HepG2 (cell line): ENCODE measurements around the gene SPATA21. TPM values are rescaled to one million over a fixed set of nuclear protein-coding genes. Genes with fewer than 3 reads are reported as not detected.

Source experiments
- CBX5 ChIP-seq: sonication (generic); formaldehyde crosslinking; IDR thresholded peaks from 2 replicates; pipeline ENCODE4 v1.4.0; 2020; ENCODE audit warnings: missing genetic modification reagents, borderline replicate concordance
- DMAP1 ChIP-seq: IDR thresholded peaks from 2 replicates; pipeline ENCODE4 v1.6.1; 2016
- FOXA1 ChIP-seq, 2 experiments: fragments of 450-650 bp in 1 of 2; sonication (generic) in 1 of 2; formaldehyde crosslinking in 1 of 2; IDR thresholded peaks; 2 replicates each; pipeline versions ENCODE4 v1.4.0 to v1.6.1; 2016 to 2020; ENCODE audit warnings: missing genetic modification reagents in 1 of 2
- GABPA ChIP-seq, 2 experiments: IDR thresholded peaks; 2 replicates each; pipeline ENCODE4 v1.6.1; 2011 to 2016; ENCODE audit warnings: low read depth in 2 of 2, low read length in 1 of 2, missing biosample characterization in 1 of 2, missing genetic modification characterization in 1 of 2
- GATAD2A ChIP-seq: IDR thresholded peaks from 2 replicates; pipeline ENCODE4 v1.6.1; 2016
- GMEB1 ChIP-seq: sonication (generic); formaldehyde crosslinking; IDR thresholded peaks from 2 replicates; pipeline ENCODE4 v1.5.1; 2020; ENCODE audit warnings: missing genetic modification reagents, mild to moderate bottlenecking, borderline replicate concordance
- GTF2F1 ChIP-seq: fragments of 150-350 bp; IDR thresholded peaks from 2 replicates; pipeline ENCODE4 v1.6.1; 2014; ENCODE audit warnings: low read length
- HOXA5 ChIP-seq: sonication (generic); formaldehyde crosslinking; IDR thresholded peaks from 2 replicates; pipeline ENCODE4 v1.4.0; 2020; ENCODE audit warnings: missing genetic modification reagents
- IRF9 ChIP-seq: sonication (generic); formaldehyde crosslinking; IDR thresholded peaks from 2 replicates; pipeline ENCODE4 v1.8.0; 2022; ENCODE audit warnings: missing genetic modification reagents, mild to moderate bottlenecking, borderline replicate concordance
- MEIS2 ChIP-seq: sonication (generic); formaldehyde crosslinking; IDR thresholded peaks from 2 replicates; pipeline ENCODE4 v1.9.0; 2021; ENCODE audit warnings: mild to moderate bottlenecking, missing genetic modification reagents
- SP5 ChIP-seq: IDR thresholded peaks from 2 replicates; pipeline ENCODE4 v1.6.1; 2016; ENCODE audit warnings: low read depth, borderline replicate concordance
- STAT5B ChIP-seq: sonication (generic); formaldehyde crosslinking; IDR thresholded peaks from 2 replicates; pipeline ENCODE4 v1.4.0; 2020; ENCODE audit warnings: missing genetic modification reagents
- TCF7 ChIP-seq: sonication (generic); IDR thresholded peaks from 2 replicates; pipeline ENCODE4 v1.6.1; 2016; ENCODE audit warnings: antibody characterized with exemption, low read depth
- ZBTB2 ChIP-seq: sonication (generic); formaldehyde crosslinking; IDR thresholded peaks from 2 replicates; pipeline ENCODE4 v1.8.0; 2022; ENCODE audit warnings: low read depth, missing genetic modification reagents
- ZNF260 ChIP-seq: sonication (generic); formaldehyde crosslinking; IDR thresholded peaks from 2 replicates; pipeline ENCODE4 v1.4.0; 2020; ENCODE audit warnings: missing genetic modification reagents, low read depth, mild to moderate bottlenecking, borderline replicate concordance
- ZNF329 ChIP-seq: sonication (generic); formaldehyde crosslinking; IDR thresholded peaks from 2 replicates; pipeline ENCODE4 v1.9.0; 2021; ENCODE audit warnings: low read depth, mild to moderate bottlenecking, missing genetic modification reagents
- ZNF33B ChIP-seq: sonication (generic); formaldehyde crosslinking; IDR thresholded peaks from 2 replicates; pipeline ENCODE4 v1.5.1; 2020; ENCODE audit warnings: mild to moderate bottlenecking, missing genetic modification reagents
- ZNF83 ChIP-seq: sonication (generic); formaldehyde crosslinking; IDR thresholded peaks from 2 replicates; pipeline ENCODE4 v1.4.0; 2020; ENCODE audit warnings: missing genetic modification reagents, mild to moderate bottlenecking, borderline replicate concordance
- ZSCAN31 ChIP-seq: sonication (generic); formaldehyde crosslinking; IDR thresholded peaks from 2 replicates; pipeline ENCODE4 v1.5.0; 2020; ENCODE audit warnings: low read depth, mild to moderate bottlenecking, missing genetic modification reagents
- polyA plus RNA-seq, 8 experiments: library from polyadenylated mRNA; depleted of rRNA in 3 of 8; stranded (reverse) in 7 of 8; unstranded in 1 of 8; fragments of >200 nt; fragmentation: Illumina TruSeq in 4 of 8; extraction: Trizol in 4 of 8; gene quantifications; 2 replicates each; pipeline versions ENCODE4 v1.2.1 to v1.2.3, GENCODE V29; 2011 to 2016; ENCODE audit warnings: low read depth in 4 of 8, missing spikeins in 1 of 8, mixed read lengths in 1 of 8; ENCODE audit not compliant: insufficient read depth in 1 of 8
- total RNA-seq, 5 experiments: library from RNA; depleted of rRNA; stranded (reverse); fragments of >200 nt; fragmentation: Illumina TruSeq; extraction: Trizol; gene quantifications; 2 replicates each; pipeline ENCODE4 v1.2.3, GENCODE V29; 2016; ENCODE audit warnings: low read depth in 1 of 5
- TF ChIP-seq, protein P1 (sequence below): sonication (generic); formaldehyde crosslinking; IDR thresholded peaks from 2 replicates; pipeline ENCODE4 v1.5.1; 2020; ENCODE audit warnings: mild to moderate bottlenecking, missing genetic modification reagents, borderline replicate concordance

SPATA21 gene
- total and polyA plus RNA-seq, 2 of the 13 experiments (the other 11 are each of a cell fraction or from before 2014, with no cell fraction given): 0.80 to 1.4 TPM

DNA sequence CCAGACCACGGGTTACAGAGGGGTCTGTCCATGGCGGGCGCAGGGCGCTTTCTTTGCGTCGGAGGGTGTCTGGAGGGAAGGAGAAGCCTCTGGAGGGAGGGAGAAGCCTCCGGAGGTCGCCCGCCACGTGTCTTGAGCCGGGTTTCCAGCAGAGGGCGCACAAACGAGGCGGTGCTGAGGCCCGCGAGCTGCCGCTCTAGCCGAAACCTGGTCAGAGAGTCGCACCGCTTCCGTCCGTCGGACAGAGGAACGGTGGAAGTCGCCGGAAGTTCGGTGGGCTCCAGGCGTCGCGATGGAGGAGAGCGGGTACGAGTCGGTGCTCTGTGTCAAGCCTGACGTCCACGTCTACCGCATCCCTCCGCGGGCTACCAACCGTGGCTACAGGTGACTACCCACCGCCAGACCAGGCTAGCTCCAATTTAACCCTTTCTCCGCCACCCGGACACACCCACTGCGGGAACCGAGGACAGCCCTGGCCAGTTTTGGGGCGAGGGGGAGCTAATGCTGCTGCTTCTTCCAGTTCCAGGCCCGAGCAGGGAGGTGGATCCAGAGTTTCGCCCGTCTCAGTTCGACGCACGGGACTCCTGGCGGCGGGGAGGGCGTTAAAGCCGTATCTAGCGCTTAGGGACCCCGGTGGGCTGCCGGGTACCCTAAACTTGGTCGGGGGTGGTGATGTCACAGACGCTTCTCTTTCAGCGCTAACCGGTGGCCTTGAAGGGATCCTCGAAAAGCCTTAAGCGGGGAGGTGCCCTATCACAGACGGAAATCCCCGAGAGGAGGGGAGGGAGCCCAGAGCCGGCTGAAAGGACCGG, 3.5 kb upstream of the SPATA21 start, which contains the start of gene NECAP2 (continued):
- TF ChIP-seq FOXA1 (IDR thresholded peaks at IDR 0.05): no peak
- peak; percentile 46 for TF ChIP-seq FOXA1 (CRISPR knock-in tag; IDR thresholded peaks at IDR 0.05)
- peak; percentile 75; the same call in 1 of the 2 replicates for TF ChIP-seq ZNF83 (CRISPR knock-in tag)
- TF ChIP-seq TCF7: no peak
- peak; percentile 82 for TF ChIP-seq GATAD2A (CRISPR knock-in tag)
- TF ChIP-seq ZBTB2 (CRISPR knock-in tag): peak; percentile 46
- peak; percentile 40; the same call in 1 of the 2 replicates for TF ChIP-seq MEIS2
- peak; percentile 92 for TF ChIP-seq HOXA5
- no peak for TF ChIP-seq ZNF260 (CRISPR knock-in tag)
- TF ChIP-seq SP5 (CRISPR knock-in tag): peak; percentile 50; the same call in 1 of the 2 replicates
- TF ChIP-seq IRF9 (CRISPR knock-in tag): peak; percentile 89
- TF ChIP-seq GMEB1: peak; percentile 70; the same call in 1 of the 2 replicates
- peak; percentile 91 for TF ChIP-seq DMAP1 (CRISPR knock-in tag)
- peak; percentile 51; the same call in 1 of the 2 replicates for TF ChIP-seq ZNF329 (CRISPR knock-in tag)
- peak; percentile 97 for TF ChIP-seq ZSCAN31 (CRISPR knock-in tag)
- TF ChIP-seq CBX5 (CRISPR knock-in tag): peak; percentile 95
- TF ChIP-seq ZNF33B (CRISPR knock-in tag): no peak
- TF ChIP-seq GTF2F1: no peak
- no peak for TF ChIP-seq STAT5B (CRISPR knock-in tag)
- peak; percentile 94 for TF ChIP-seq GABPA (IDR thresholded peaks at IDR 0.05; ENCODE audit: low read depth, low read length)
- TF ChIP-seq GABPA (CRISPR knock-in tag; IDR thresholded peaks at IDR 0.05; ENCODE audit: low read depth): peak; percentile 97
- TF ChIP-seq, protein P1, sequence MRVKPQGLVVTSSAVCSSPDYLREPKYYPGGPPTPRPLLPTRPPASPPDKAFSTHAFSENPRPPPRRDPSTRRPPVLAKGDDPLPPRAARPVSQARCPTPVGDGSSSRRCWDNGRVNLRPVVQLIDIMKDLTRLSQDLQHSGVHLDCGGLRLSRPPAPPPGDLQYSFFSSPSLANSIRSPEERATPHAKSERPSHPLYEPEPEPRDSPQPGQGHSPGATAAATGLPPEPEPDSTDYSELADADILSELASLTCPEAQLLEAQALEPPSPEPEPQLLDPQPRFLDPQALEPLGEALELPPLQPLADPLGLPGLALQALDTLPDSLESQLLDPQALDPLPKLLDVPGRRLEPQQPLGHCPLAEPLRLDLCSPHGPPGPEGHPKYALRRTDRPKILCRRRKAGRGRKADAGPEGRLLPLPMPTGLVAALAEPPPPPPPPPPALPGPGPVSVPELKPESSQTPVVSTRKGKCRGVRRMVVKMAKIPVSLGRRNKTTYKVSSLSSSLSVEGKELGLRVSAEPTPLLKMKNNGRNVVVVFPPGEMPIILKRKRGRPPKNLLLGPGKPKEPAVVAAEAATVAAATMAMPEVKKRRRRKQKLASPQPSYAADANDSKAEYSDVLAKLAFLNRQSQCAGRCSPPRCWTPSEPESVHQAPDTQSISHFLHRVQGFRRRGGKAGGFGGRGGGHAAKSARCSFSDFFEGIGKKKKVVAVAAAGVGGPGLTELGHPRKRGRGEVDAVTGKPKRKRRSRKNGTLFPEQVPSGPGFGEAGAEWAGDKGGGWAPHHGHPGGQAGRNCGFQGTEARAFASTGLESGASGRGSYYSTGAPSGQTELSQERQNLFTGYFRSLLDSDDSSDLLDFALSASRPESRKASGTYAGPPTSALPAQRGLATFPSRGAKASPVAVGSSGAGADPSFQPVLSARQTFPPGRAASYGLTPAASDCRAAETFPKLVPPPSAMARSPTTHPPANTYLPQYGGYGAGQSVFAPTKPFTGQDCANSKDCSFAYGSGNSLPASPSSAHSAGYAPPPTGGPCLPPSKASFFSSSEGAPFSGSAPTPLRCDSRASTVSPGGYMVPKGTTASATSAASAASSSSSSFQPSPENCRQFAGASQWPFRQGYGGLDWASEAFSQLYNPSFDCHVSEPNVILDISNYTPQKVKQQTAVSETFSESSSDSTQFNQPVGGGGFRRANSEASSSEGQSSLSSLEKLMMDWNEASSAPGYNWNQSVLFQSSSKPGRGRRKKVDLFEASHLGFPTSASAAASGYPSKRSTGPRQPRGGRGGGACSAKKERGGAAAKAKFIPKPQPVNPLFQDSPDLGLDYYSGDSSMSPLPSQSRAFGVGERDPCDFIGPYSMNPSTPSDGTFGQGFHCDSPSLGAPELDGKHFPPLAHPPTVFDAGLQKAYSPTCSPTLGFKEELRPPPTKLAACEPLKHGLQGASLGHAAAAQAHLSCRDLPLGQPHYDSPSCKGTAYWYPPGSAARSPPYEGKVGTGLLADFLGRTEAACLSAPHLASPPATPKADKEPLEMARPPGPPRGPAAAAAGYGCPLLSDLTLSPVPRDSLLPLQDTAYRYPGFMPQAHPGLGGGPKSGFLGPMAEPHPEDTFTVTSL: no peak
